DMS114 treated with DMSO at 0.1 percent for 48 hours (cell line): Measurements from ENCODE around the gene CST3.
A peak's percentile ranks its signal among the peaks of the same experiment; 100 is the strongest.
"Not testable (repeated sequence)": the region's sequence is repeated elsewhere in the genome, so short reads cannot be mapped to it uniquely, and the experiment has no call there.

Source experiments
- DNase-seq: peaks from one replicate; lab custom pipeline; 2025; ENCODE audit not compliant: unreplicated experiment; lab: John Stamatoyannopoulos, UW

CST3 gene, protein sequence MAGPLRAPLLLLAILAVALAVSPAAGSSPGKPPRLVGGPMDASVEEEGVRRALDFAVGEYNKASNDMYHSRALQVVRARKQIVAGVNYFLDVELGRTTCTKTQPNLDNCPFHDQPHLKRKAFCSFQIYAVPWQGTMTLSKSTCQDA

DNA sequence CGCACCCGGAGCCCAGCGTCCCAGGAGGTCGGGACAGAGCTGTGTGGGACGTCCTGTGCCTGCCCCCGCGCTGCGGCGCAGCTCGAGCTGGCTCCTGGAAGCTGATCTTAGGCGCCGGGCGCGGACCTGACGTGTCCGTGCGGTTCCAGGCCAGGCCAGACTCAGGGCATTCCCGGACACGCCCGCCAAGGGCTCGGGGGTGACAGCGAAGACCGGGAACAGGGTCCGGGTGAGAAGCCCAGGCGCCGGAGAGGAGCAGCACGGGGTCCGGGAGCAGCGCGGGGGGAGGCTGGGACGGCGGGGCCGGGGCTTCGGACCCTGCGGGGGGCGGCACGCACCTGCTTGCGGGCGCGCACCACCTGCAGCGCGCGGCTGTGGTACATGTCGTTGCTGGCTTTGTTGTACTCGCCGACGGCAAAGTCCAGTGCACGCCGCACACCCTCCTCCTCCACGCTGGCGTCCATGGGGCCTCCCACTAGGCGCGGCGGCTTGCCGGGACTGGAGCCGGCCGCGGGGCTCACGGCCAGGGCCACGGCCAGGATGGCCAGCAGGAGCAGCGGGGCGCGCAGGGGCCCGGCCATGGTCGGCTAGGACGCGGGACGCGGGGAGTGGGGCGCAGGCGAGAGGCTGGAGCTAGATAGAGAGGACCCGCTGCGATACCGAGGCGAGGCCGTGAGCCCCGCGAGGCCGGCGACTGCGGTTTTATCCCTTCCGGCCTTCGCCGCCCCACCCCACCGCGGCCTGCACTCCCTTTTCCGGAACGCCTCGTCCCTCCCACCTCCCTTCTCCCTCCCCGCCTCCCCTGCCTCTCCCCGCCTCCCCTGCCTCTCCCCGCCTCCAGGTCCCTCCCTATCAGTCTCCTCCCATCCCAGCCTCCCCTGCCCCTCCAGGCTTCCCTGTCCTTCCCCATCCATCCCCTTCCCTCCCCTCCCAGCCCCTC lies at the start of gene CST3:
Gene CST3 (minus strand): TSS at position 674 of the 940 bp plus-strand sequence. CDS start 93 bp downstream, at position 581.
- peak; percentile 67 for DNase-seq

DNA sequence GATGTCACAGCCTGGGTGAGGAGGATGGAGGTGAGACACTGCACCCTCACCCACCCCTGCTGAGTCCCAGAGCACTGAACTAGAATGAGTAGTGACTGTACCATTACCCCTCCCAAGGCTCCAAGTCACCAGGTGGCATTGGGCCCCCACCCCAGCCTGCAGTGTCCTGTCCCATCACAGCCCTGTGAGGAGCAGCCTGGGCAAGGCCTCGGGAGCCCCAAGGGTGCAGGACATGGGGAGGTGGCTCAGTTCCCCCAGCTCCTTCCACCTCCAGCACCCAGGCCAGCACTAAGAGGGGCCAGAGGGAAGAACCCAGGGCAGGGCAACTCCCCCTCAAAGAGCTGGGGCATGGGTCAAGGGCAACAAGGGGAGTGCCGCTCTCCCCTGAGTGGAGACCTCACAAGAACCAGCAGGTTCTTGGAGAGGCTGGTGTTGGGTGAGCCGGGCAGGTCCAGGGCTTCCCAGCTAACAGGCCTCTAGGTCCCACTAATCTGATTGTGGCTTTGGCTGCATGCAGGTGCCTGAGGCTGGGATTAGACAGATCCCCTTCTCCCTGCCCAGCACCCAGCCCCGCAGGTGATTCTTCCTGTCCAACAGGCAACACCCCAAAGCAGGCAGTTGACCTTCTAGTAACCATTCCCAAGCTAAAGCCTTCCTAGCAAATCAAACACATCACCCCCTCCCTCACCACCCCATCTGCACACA lies 48.4 kb upstream of the CST3 start:
- no peak for DNase-seq

DNA sequence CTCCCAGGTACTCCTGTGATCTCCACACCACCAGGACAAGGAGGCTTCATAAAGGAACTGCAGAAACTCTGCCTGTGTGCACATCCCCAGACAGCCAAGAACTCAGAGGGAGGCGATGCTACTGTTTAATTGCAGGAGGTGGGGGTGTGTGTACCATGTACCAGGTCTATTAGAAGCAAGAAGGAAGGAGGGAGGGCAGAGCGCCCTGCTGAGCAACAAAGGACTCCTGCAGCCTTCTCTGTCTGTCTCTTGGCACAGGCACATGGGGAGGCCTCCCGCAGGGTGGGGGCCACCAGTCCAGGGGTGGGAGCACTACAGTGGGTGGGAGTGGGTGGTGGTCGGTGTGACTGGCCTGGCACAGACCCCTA lies 47.8 kb upstream of the CST3 start:
- DNase-seq = not testable (repeated sequence)

DNA sequence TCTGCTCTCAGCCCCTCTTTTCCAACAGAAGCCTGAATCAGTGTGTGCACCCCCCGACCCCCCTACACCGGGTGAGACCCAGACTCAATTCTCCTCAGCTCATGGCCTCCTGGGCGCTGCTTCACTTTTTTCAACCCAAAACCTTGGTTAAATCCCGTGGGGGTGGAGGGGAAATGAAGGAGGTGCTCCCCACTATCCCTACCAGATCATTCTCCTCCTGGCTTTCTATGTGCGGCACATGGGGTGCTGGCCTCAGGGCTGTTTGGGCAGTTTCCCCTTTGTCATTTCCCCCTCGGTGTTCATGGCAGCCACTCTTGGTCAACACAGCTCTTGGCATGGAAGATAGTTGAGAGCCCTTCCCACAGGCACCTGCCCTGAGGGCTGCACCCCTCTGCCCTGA lies 46.5 kb upstream of the CST3 start:
- DNase-seq = no peak

DNA sequence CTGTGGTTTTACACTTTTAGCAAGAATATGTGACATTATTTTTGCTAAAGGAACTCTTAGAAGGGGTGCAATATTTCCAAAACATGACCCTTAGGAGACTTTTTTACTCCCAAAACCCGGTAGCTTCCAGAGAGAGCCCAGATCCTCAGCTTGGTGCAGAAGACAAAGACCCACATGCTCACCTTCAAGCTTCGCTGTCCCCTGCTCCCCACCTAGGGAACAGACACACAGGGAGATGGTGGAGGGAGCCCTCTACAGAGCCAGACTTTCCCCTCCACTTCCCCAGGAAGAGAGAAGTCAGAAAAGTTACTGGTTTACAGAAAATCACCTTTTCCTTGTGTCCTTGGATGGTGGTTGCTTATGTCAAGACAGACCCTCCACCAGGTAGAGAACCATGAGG lies 46.1 kb upstream of the CST3 start:
- DNase-seq = no peak

DNA sequence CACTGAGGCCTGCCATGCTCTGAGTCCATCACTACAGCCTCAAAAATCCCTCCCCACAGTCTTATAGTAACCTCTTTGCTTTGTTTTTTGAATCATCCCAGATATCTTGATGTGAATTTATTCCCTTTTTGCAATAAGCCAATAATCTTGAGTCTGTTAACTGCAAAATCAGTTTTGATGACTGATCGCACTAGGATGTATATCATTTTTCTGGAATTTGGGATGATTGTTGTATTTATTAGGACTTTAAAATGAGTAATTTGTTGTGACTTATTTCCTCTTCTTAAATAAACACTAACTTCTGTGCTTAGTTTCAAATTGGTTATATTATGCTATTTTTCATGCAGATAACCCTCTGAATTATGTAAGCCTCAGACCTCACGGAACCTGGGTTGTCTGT lies 45.5 kb upstream of the CST3 start:
- no peak for DNase-seq

DNA sequence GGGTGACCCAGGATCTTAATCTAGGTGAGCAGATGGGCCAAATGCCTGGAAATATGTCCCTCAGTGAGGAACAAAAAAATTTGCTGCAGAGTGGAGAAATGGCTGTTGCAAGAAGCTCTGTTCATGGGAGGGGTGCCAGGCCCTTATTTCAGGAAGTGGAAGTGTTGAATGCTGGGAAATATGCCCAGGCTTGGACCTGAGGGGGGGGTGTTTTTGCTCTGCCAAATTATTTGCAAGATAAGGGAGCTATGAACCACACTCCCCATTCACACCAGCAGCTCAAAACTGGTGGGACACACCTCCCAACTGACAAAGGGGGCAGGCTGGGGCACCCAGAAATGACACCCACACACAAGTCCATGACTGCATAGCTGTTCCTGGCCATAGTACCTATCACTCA lies 42.4 kb upstream of the CST3 start:
- DNase-seq = no peak

DNA sequence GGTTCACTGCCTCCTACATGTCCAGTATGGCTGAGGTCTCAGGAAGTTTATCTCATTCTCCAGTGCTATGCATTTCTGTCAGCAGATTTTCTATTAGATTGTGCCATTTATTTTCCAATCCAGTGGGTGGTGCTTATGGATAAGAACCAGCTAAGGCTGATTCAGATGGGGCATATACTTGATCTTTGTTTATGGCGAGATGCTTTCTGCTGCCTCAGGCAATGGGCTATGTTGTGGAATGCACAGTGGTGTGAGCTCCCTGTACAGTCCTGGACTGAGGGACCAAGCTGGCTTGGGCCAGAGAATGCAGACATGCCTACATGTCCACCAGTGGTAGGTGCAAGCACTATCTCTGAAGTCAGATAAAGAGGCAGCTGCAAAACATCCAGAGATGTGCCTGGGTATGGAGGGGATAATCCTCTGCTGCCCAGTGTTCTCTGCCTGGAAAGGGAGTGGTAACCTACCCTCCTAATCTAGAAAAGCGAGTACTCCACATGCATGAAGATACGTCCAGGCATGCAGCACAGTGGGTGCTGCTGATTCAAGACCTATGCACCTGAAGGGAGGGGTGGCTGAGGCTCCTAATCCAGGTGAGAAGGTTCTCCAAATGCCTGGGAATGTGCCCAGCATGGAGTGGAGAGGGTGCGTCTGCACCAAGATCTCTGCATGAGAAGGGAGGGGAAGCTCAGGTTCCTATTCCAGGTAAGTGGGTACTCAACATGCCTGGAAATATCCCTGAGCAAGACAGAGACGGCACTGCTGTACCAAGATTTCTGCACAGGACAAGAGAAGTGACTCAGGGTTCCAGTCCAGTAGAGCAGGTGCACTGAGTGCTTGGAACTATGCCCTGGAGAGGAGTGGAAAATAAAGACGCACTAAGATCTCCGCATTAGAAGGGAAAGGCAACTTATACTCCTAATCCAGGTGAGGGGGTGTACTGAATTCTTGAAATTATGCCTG lies 41.7 kb upstream of the CST3 start:
- DNase-seq = no peak

DNA sequence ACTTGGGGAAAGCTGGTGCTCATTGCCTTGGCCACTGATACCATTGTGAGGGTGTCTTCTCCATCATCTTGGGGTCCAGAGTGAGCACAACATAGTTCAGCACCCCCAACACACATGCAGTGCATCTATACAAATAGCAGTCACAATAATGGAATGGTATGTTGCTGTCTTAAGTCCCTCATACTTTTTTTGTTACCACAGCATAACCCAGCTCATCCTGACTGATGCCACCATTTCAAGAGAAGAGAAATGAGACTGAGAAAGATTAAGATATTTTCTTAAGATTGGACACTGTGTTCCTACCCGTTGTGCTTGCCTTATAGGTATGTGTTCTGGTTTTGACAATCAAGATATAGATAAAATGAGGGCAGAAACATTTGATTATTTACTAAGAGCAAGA lies 35.5 kb upstream of the CST3 start:
- no peak for DNase-seq

DNA sequence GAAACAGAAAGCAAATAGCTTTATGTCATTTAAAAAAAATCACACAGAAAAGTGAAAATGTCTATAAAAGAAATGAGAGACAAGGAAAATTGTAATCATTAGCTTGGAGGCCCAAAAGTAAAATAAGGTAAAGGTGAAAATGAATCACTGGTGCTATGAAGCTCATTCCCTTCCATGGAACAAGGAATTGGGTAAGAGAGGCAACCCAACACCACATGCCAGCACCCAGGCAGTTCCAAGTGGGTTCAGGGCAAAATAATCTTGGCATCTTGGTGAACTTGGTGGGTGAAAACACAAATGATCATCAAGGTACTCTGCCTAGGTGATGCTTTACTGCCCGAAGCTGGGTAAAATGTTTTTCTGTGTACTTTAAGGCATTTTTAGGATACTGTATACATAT lies 34.4 kb upstream of the CST3 start:
- no peak for DNase-seq

DNA sequence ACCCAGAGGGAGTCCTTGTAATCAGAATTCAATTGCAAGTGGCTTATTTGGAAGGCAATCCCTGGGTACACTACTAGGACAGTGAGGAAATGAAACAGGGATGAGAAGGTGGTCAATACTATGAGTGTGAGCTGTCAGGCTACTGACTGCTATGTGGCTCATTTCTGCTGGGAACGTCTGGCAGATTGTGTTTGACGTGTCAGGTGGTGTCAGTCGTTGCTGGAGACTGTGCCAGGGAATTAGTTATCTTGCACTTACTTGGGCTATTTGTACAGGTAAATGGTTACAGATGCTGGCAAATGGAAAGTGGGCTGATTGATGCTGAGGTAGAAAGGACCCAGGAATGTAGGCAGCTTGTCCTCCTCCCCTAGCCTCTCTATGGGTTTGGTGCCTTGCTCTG lies 33.7 kb upstream of the CST3 start:
- DNase-seq = no peak

DNA sequence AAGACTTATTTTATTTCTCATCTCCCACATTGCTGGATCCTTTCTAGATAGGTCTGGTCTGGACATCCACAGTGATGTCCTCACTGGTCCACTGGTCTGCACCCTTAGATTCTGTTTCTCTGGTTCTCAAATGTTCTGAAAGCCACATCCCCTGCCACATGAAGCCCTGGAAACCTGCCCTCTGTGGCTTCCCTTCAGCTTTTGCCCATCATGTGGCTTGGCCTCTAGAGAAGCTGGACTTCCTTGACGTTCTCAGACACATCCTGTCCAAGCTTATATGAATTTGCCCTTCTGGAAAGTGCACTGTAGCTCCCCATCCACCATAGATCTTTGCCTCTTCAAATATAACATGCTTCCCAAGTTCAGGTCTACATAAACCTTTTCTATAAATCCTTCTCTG lies 32.6 kb upstream of the CST3 start:
- DNase-seq = no peak

DNA sequence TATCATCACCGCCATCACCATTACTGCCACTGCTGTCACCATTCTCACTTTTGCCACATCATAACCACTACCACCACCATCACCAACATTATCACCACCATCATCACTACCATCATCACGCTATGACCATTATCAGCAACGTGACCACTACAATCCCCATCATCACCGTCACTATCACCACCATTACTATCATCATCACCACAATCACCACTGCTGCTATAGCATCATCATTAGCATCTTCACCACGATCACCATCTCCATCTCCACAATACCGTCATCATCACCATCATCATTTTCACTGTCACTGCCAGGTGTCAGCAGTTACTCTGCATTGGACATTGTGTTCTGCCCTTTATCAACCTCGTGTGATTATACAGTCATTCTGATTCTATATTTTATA lies 32.1 kb upstream of the CST3 start:
- DNase-seq = no peak

DNA sequence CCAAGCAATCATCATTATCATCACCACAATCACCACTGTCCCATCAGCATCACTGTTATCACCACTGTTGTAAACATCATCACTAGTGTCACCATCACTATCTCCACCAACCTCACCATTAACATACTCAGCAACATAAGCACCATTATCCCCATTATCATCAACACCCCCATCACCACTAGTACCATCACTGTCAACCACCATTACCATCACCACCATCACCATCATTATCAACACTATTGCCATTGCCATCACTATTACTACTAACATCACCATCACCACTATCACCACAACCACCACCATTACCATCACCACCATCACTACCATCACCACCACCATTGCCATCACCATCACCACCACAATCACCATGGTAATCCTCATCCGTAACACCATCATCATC lies 31.6 kb upstream of the CST3 start:
- no peak for DNase-seq

DNA sequence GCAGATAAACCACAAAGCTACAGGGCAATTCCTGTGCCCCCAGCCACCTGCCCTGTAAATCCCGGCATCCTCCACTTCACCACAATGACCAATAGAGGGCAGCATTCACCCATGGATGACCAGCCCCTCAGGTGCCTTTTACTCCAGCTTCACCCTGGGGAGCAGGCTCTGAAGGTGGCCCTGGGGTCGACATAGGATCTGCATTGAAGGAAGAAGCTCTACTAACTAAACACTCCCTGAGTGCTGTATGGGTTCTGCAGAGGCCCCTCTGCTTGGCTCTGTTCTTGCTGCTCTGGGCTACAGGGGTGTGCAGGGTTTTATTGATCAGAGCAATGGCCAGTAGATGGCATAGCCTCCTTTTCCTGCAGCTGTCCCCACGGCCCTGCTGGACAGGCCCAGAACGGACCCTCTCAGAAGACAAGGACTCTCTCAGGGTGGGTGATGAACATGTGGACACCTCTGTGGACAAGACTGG lies 30.8 kb upstream of the CST3 start:
- peak; percentile 46 for DNase-seq

DNA sequence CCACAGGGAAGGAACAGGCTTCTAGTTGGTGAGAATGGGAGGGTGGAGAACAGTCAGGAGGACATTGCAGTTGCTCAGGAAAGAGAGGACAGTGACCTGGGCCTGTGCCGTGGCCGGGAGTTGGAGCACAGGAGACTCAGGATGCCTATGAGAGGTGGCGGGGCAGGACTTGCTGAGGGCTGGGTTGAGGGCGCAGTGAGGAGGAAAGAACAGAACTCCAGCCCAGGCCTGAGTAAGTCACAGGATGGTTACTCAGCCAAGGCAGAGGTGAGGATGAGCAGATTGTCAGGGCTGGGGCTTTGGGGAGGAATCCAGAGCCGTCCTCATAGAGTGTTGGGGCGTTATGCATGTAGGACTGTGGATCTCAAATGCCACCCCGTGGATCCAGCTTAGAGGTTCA lies 29.9 kb upstream of the CST3 start:
- no peak for DNase-seq

DNA sequence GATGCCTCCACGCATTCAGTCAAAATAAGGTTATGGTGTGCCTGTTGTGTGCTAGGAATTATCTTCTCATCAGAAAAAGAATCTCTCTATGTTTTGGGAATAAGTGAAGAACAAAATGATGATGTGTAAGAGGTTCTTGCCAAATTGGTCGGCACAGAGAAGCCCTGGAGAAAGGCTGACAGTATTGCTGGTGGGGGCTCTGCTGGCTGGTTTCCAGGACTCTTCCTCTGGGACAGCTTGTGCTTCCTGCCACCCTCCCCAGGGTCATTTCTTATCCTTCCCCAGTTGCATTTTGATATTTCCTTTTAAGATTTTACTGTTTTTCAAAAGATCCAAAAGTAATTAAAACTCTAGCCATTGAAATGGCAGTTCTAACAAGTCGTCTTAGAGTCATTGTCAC lies 28.9 kb upstream of the CST3 start:
- DNase-seq = no peak

DNA sequence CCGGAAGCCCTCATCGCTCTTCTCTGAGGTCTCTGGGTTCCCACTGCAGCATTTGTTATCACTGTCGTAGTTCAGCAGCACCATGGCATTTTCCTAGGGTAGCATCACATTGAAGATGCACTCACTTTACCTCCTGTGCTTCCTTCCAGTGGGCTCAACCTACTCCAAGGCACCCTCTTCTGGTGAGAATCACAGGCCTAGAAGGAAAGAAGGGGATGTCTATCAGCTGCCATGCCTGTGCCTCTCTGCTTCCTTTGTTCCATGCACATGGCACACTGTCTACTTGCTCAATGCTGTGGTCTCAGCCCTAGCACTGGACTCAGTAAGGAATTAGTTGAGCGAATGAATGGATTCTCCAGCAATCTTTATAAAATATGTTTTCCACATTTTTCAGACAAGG lies 28.4 kb upstream of the CST3 start:
- DNase-seq = no peak

DNA sequence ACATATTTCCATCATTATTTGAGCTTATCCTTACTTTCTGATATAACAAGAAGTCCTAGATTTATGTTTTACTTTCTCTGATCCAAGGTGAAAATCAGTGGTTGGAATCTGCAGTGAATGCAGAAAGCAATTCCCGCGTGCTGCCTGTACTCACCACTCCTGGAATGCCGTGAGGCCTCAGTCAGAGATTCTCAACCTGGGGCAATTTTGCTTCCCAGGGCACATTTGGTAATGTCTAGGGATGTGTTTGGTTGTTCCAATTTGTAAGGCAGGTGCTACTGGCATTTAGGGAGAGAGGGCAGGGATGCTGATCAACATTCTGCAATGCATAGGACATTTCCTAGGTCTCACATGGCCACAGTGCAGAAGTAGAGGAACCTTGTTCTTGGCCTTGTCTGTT lies 27.2 kb upstream of the CST3 start:
- DNase-seq = no peak

DNA sequence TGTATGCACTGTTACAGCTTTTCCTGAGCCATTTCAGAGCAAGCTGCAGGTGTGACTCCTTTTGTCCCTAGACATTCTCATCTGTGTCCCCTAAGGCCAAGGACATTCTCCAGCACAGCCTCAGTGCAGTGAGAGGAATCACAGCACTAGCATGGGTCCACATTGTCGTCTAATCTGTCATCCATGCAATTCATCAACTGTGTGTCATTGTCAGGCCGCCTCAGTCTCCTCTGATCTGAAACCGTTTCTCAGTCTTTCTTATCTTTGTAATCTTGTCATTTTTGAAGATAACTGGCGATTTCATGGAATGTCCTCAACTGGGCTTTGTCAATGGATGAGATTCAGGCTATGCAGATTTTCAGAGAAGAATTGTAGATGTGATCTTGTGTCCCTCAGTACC lies 26.3 kb upstream of the CST3 start:
- DNase-seq = not testable (repeated sequence)

DNA sequence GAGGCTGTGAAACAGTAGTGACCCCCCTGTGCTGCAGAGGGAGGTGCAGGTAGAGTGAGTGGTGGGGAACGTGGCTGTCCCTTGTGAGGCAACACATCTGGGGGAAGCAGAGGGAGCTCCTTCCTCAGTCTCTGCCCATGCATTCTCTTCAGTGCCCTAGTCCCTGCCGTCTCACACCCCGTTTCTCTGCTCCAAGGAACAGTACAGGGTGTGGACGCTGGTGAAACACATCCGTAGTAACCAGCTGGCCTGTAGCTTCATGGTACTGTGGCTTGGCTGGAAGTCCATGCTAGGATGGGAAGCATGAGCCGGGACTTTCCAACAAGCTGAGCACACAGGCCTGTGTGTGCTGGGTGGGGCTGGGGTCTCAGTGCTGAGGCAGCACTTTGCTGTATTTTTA lies 25.4 kb upstream of the CST3 start:
- DNase-seq = no peak
